ENCODE data around the gene ACBD3. TPM values are rescaled to one million over a fixed set of nuclear protein-coding genes. Genes with fewer than 3 reads are reported as not detected.

ACBD3 gene
- total and polyA plus RNA-seq, 2 of the 8 experiments (the other 6 are each of a cell fraction or from before 2014, with no cell fraction given): 8.4 to 29.4 TPM

- peaks cover 0 to 7% (median 4%) of the 10 kb centered on the region in 4 experiments; a peak in 3 of 7 replicates for H3K27me3 ChIP-seq (replicated peaks in 1 of 4; ENCODE audit: control insufficient read depth in 3 of 4, extremely low read depth in 1 of 4, insufficient read depth in 3 of 4, low read length in 3 of 4)
- no peak overlapping the region for H3K56ac ChIP-seq (replicated peaks; ENCODE audit: insufficient read length, low read depth, low read length)
- ChIA-PET CTCF (ENCODE audit: partially characterized antibody) (interaction anchor here (1.0 to 9.1 kb wide), 29 partner anchors 9 to 280 kb away, joined by 3 to 139 read pairs (median 5); no protein-coding TSS in a partner anchor), POLR2A (ENCODE audit: partially characterized antibody) (interaction anchor here (0.9 to 5.0 kb wide), 13 partner anchors 9 to 183 kb away, joined by 3 to 47 read pairs (median 5); partner anchors contain the start of gene H3-3A)
- no peaks in the 10 kb centered on the region for H3K9me3 ChIP-seq (ENCODE audit: insufficient read depth in 2 of 2, low read depth in 1 of 2, low read length in 1 of 2)
- no peak overlapping the region; a peak in 1 of 4 replicates for H3K4me2 ChIP-seq (ENCODE audit: insufficient read depth in 1 of 2, low read depth in 2 of 2, low read length in 2 of 2)
- H2BK5ac ChIP-seq (ENCODE audit: low read depth, low read length): 0 out of 2 replicates have a peak overlapping the region, but pooled peaks have one; percentile 39
- no peak overlapping the region for H2BK120ac ChIP-seq (replicated peaks; ENCODE audit: low read depth, low read length)
- H2AFZ ChIP-seq (ENCODE audit: low read length): no peak overlapping the region
- peak overlapping the region; percentile 61; the same call in 1 of the 2 replicates for H2BK20ac ChIP-seq (ENCODE audit: low read length)
- H3K36me3 ChIP-seq (ENCODE audit: control insufficient read depth in 2 of 4, insufficient read depth in 4 of 4, low read length in 3 of 4): no peaks in the 10 kb centered on the region
- peak overlapping the region; percentile 88; the same call in 1 of the 2 replicates for H2AK5ac ChIP-seq (ENCODE audit: low read depth, low read length)
- no peak overlapping the region for H3K14ac ChIP-seq (ENCODE audit: insufficient read length)
- H3K79me1 ChIP-seq (ENCODE audit: low read depth, low read length): no peaks in the 10 kb centered on the region
- H4K20me1 ChIP-seq (replicated peaks in 1 of 2; ENCODE audit: control insufficient read depth in 1 of 2, insufficient read depth in 2 of 2, low read length in 2 of 2): no peaks in the 10 kb centered on the region
- peak overlapping the region; percentile 90; the same call in 1 of the 2 replicates for H2BK12ac ChIP-seq (ENCODE audit: low read depth, low read length)
- peak overlapping the region; percentile 78; the same call in 1 of the 2 replicates for H4K8ac ChIP-seq (ENCODE audit: extremely low read depth, insufficient read depth, low read length)
- peaks cover 6% of the 10 kb centered on the region; the same call in 1 of the 2 replicates for H3K23me2 ChIP-seq (ENCODE audit: low read depth, low read length)
- no peak overlapping the region; a peak in 1 of 8 replicates for H3K4me3 ChIP-seq (ENCODE audit: extremely low read depth in 1 of 4, insufficient read depth in 2 of 4, low read depth in 3 of 4, low read length in 4 of 4)
- no peaks in the 10 kb centered on the region for H3K79me2 ChIP-seq (ENCODE audit: control insufficient read depth in 1 of 2, insufficient read depth in 2 of 2, low read length in 2 of 2)
- 88% methylated on average over 13 of the region's 14 CpGs; no CpG with 5 or more reads in 1 of the 2 experiments for WGBS, 2 experiments (ENCODE audit: extremely low coverage in 1 of 2, insufficient coverage in 1 of 2, insufficient read length in 1 of 2, insufficient replicate concordance in 2 of 2, low coverage in 1 of 2, low lambda C conversion rate in 2 of 2, missing lambda C conversion rate in 1 of 2)
- FAIRE-seq (no peak), DNase-seq (ENCODE audit: low read depth in 1 of 2, low spot score in 2 of 2) (no peak)
- H4K5ac ChIP-seq (ENCODE audit: insufficient read length, low read depth, low read length): no peak overlapping the region
- no peak overlapping the region; a peak in 1 of 7 replicates for H3K9ac ChIP-seq (replicated peaks in 1 of 4; ENCODE audit: extremely low read depth in 1 of 4, low read depth in 3 of 4, low read length in 3 of 4)
- H3K23ac ChIP-seq (ENCODE audit: insufficient read length): no peak overlapping the region
- peaks cover 4 to 32% (median 18%) of the 10 kb centered on the region in 4 experiments for H3K4me1 ChIP-seq (replicated peaks in 1 of 4; ENCODE audit: control insufficient read depth in 3 of 4, insufficient read depth in 4 of 4, low read length in 3 of 4)
- H2BK15ac ChIP-seq (ENCODE audit: low read length): peak overlapping the region; percentile 99; the same call in 1 of the 2 replicates
- H3K18ac ChIP-seq (ENCODE audit: extremely low read depth, low read length): peak overlapping the region; percentile 42
- H4K91ac ChIP-seq (replicated peaks; ENCODE audit: insufficient read length, low read length): peak overlapping the region; percentile 57
- no peak overlapping the region for H3K27ac ChIP-seq (ENCODE audit: low read depth, low read length)
- no peak for TF ChIP-seq SAP30 (IDR thresholded peaks at IDR 0.05; ENCODE audit: insufficient read depth, insufficient replicate concordance, low read length)
- TF ChIP-seq CHD2 (IDR thresholded peaks at IDR 0.05; ENCODE audit: low read length): no peak
- TF ChIP-seq KDM1A (IDR thresholded peaks at IDR 0.05; ENCODE audit: borderline replicate concordance, low read length): no peak
- no peak for TF ChIP-seq SP2 (IDR thresholded peaks at IDR 0.05; ENCODE audit: low read length)
- TF ChIP-seq POU5F1 (IDR thresholded peaks at IDR 0.05; ENCODE audit: low read depth, low read length): no peak
- H3K4ac ChIP-seq (replicated peaks; ENCODE audit: insufficient read length, low read depth, low read length): no peak overlapping the region
Observed at GRCh38 chr1:226123591-226124471, 62.7 kb downstream of the ACBD3 start.
